Thyroid gland (tissue), 4 donors: ENCODE data around the gene RRP9. TPM values are rescaled to one million over a fixed set of nuclear protein-coding genes. Genes with fewer than 3 reads are reported as not detected.

Experiments
- DNase-seq, 2 donors: peaks; one replicate each; pipeline ENCODE4 v3.0.0-alpha.2; 2019
- H3K27ac ChIP-seq, 3 donors: fragments of 200-600 bp; sonication (generic); 1 replicate in 2 of 3; 2 replicates in 1 of 3; pipeline ENCODE4 v1.5.1; 2016 to 2019; ENCODE audit warnings: mild to moderate bottlenecking in 1 of 3, moderate library complexity in 1 of 3
- H3K27me3 ChIP-seq: fragments of 200-600 bp; sonication (generic); one replicate; pipeline ENCODE4 v1.5.1; 2019
- H3K36me3 ChIP-seq, 2 donors: fragments of 200-600 bp; sonication (generic); one replicate each; pipeline ENCODE4 v1.5.1; 2016 to 2019
- H3K4me1 ChIP-seq, 2 donors: fragments of 200-600 bp; sonication (generic); one replicate each; pipeline ENCODE4 v1.5.1; 2017 to 2019
- H3K4me3 ChIP-seq, 3 donors: fragments of 200-600 bp; sonication (generic); replicated peaks in 1 of 3; 1 replicate in 2 of 3; 2 replicates in 1 of 3; pipeline ENCODE4 v1.5.1; 2016; ENCODE audit warnings: mild to moderate bottlenecking in 1 of 3
- H3K9me3 ChIP-seq: fragments of 200-600 bp; sonication (generic); one replicate; pipeline ENCODE4 v1.5.1; 2017
- POLR2A ChIP-seq, 2 donors: fragments of 450-650 bp; IDR thresholded peaks; one replicate each; pipeline ENCODE4 v1.6.1; 2017; ENCODE audit warnings: antibody characterized with exemption in 2 of 2, mild to moderate bottlenecking in 2 of 2, moderate library complexity in 1 of 2
- WGBS, 2 donors: methylation state at CpG; one replicate each; pipeline ENCODE4 v1.1.5; 2017; 5-methylcytosine and 5-hydroxymethylcytosine counted together
- intact Hi-C: fragments of 100-400 bp; cut with DNase I; formaldehyde crosslinking; loops from one replicate; pipeline ENCODE4 v1.15.1; 2023
- total RNA-seq, 4 donors: library from RNA; depleted of rRNA; stranded (reverse); fragments of >200 nt; gene quantifications; one replicate each; pipeline ENCODE4 v1.2.3, GENCODE V29; 2016
- TF ChIP-seq, protein P1 (sequence below), 6 experiments: fragments of 200-600 bp in 3 of 6; fragments of 450-650 bp in 3 of 6; sonication (generic) in 3 of 6; IDR thresholded peaks; one replicate each; pipeline ENCODE4 v1.5.1; 2016 to 2019; ENCODE audit warnings: antibody characterized with exemption in 6 of 6, mild to moderate bottlenecking in 2 of 6, inconsistent platforms in 1 of 6, moderate library complexity in 1 of 6

The RRP9 gene
- total RNA-seq, 4 donors from 2014 or later: 7.3 to 14.4 (median 11.9) TPM

GRCh38 chr3:51954105-51954504 is 12.4 kb upstream of the RRP9 start:
- H3K9me3 ChIP-seq: no peaks in the 10 kb centered on the region
- no peak overlapping the region for H3K27ac ChIP-seq
- DNase-seq: no peak
- 88 to 89% methylated on average over 6 of the region's 6 CpGs for WGBS, 2 donors
- H3K27me3 ChIP-seq: no peaks in the 10 kb centered on the region
- TF ChIP-seq, protein P1, sequence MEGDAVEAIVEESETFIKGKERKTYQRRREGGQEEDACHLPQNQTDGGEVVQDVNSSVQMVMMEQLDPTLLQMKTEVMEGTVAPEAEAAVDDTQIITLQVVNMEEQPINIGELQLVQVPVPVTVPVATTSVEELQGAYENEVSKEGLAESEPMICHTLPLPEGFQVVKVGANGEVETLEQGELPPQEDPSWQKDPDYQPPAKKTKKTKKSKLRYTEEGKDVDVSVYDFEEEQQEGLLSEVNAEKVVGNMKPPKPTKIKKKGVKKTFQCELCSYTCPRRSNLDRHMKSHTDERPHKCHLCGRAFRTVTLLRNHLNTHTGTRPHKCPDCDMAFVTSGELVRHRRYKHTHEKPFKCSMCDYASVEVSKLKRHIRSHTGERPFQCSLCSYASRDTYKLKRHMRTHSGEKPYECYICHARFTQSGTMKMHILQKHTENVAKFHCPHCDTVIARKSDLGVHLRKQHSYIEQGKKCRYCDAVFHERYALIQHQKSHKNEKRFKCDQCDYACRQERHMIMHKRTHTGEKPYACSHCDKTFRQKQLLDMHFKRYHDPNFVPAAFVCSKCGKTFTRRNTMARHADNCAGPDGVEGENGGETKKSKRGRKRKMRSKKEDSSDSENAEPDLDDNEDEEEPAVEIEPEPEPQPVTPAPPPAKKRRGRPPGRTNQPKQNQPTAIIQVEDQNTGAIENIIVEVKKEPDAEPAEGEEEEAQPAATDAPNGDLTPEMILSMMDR (IDR thresholded peaks at IDR 0.05): no peak
- TF ChIP-seq POLR2A (IDR thresholded peaks at IDR 0.05): no peak
- H3K36me3 ChIP-seq: no peaks in the 10 kb centered on the region
- H3K4me1 ChIP-seq: peaks cover 5 to 19% of the 10 kb centered on the region in 2 donors
- H3K4me3 ChIP-seq: no peak overlapping the region
- intact Hi-C loops: no loop called here

DNA sequence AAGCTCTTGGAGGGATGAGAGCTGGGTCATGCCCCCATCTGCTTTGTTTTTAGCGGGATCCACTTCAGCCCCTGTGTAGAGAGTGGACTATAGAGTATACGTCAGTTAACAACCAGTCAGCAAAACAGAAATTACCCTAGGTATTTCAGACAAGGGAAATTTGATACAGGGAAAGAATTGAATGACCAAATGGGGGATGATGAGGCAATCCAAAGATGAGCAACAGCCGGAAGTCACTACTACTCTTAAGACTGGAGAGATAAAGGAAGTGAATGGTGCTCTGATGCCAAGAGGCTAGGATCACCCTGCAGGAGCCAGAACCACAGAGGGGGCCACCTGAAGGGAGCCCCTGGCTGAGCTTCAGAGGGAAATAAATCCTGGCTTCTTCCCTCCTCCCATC is 11.7 kb upstream of the RRP9 start:
- no peak for DNase-seq
- WGBS, 2 donors: 72 to 78% methylated on average over 3 of the region's 3 CpGs
- TF ChIP-seq, protein P1 (IDR thresholded peaks at IDR 0.05): no peak
- no peak for TF ChIP-seq POLR2A (IDR thresholded peaks at IDR 0.05)

DNA sequence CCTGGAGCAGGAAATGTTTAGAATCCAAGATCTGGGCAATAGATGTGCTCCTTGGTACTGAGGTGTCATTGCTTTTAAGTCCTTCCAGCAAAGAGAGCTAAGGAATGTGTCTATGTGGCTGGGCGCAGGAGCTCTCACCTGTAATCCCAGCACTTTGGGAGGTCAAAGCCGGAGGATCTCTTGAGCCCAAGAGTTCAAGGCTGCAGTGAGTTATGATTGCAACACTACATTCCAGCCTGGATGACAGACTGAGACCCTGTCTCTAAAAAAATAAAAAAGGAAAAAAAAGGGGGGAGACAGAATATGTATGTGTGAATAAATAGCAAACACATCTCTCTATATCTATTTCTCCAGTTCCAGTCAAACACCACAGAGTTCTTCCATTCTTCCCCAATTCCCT is 9.2 kb upstream of the RRP9 start:
- Histone ChIP-seq H3K9me3 (no peaks in the 10 kb centered on the region), H3K27ac (no peak overlapping the region), H3K4me3 (no peak overlapping the region), H3K36me3 (no peaks in the 10 kb centered on the region), H3K27me3 (no peaks in the 10 kb centered on the region), H3K4me1 (peaks cover 0 to 9% of the 10 kb centered on the region in 2 donors)
- TF ChIP-seq, protein P1 (IDR thresholded peaks at IDR 0.05): no peak
- no peak for TF ChIP-seq POLR2A (IDR thresholded peaks at IDR 0.05)
- intact Hi-C loops: no loop called here
- WGBS, 2 donors: 70 to 86% methylated on average over 2 of the region's 2 CpGs
- DNase-seq: no peak

More for the DNA sequence above, 11.7 kb upstream of the RRP9 start:
- Histone ChIP-seq H3K9me3 (no peaks in the 10 kb centered on the region), H3K27me3 (no peaks in the 10 kb centered on the region), H3K4me3 (no peak overlapping the region), H3K4me1 (peaks cover 5 to 19% of the 10 kb centered on the region in 2 donors), H3K27ac (no peak overlapping the region), H3K36me3 (no peaks in the 10 kb centered on the region)
- intact Hi-C loops: no loop called here

DNA sequence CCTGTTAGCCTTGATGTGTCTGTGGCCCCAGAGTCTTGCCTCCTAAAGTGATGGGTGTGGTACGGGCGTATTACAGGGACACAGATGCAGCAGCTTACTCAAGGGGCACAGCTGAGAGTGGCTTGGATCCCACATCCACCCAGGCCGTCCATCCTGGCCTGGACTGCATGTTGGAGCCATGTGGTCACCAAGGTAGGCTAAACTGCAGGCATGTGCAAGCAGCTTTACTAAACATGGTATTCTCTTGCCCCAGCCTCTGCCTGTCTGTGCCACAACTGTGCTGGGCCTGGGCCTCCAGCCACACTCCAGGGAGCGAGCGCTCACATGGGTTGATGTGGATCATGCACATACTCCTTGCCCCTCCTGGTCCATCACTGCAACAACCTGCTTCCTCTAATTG is 7.4 kb upstream of the RRP9 start:
- H3K4me1 ChIP-seq: no peaks in the 10 kb centered on the region
- TF ChIP-seq, protein P1 (IDR thresholded peaks at IDR 0.05): no peak
- no peak for TF ChIP-seq POLR2A (IDR thresholded peaks at IDR 0.05)
- H3K36me3 ChIP-seq: no peaks in the 10 kb centered on the region
- H3K4me3 ChIP-seq: no peak overlapping the region
- intact Hi-C loops: no loop called here
- H3K9me3 ChIP-seq: no peaks in the 10 kb centered on the region
- H3K27ac ChIP-seq: no peak overlapping the region
- no peaks in the 10 kb centered on the region for H3K27me3 ChIP-seq
- 96 to 100% methylated on average over 5 of the region's 5 CpGs for WGBS, 2 donors
- no peak for DNase-seq

- DNase-seq: no peak
- no peaks in the 10 kb centered on the region for H3K9me3 ChIP-seq
- 93 to 94% methylated on average over 9 to 10 of the region's 10 CpGs for WGBS, 2 donors
- H3K4me3 ChIP-seq: no peak overlapping the region
- H3K4me1 ChIP-seq: peaks cover 4 to 5% of the 10 kb centered on the region in 2 donors
- H3K27me3 ChIP-seq: no peaks in the 10 kb centered on the region
- H3K36me3 ChIP-seq: no peaks in the 10 kb centered on the region
- H3K27ac ChIP-seq: no peak overlapping the region
- intact Hi-C loops: no loop called here
- TF ChIP-seq POLR2A (IDR thresholded peaks at IDR 0.05): no peak
- TF ChIP-seq, protein P1 (IDR thresholded peaks at IDR 0.05): no peak
These were observed 6.4 kb upstream of the RRP9 start for GRCh38 chr3:51948016-51948580.
